H1 (cell line): ENCODE data around the gene CRTC1. TPM values are rescaled to one million over a fixed set of nuclear protein-coding genes. Genes with fewer than 3 reads are reported as not detected.

Experiments
- CTCF ChIA-PET: fragments of 300-600 bp; sonication (Branson Sonifier 250); formaldehyde crosslinking; loops from one replicate; lab custom pipeline; 2021; ENCODE audit not compliant: partially characterized antibody; lab: Charles Lee
- POLR2A ChIA-PET: fragments of 300-600 bp; sonication (Branson Sonifier 250); formaldehyde crosslinking; loops from one replicate; lab custom pipeline; 2021; ENCODE audit warnings: inconsistent platforms; ENCODE audit not compliant: partially characterized antibody; lab: Charles Lee
- DNase-seq, 2 experiments: peaks; one replicate each; pipeline versions ENCODE4 v3.0.0 to v3.0.0-alpha.2; 2010 to 2022; ENCODE audit warnings: low spot score in 2 of 2, low read depth in 1 of 2, mixed read lengths in 1 of 2
- FAIRE-seq: peaks from 2 replicates; lab custom pipeline; 2011; peaks lifted over from hg19 to GRCh38; lab: Jason Lieb, UNC
- H2AFZ ChIP-seq: 2 replicates; pipeline ENCODE4 v1.8.1; 2012; ENCODE audit warnings: low read length, inconsistent platforms
- H2AK5ac ChIP-seq: 2 replicates; pipeline ENCODE4 v1.6.1; 2013; ENCODE audit warnings: low read depth, low read length
- H2BK120ac ChIP-seq: replicated peaks from 2 replicates; pipeline ENCODE3; 2013; ENCODE audit warnings: low read depth, low read length, inconsistent platforms
- H2BK12ac ChIP-seq: 2 replicates; pipeline ENCODE4 v1.6.1; 2013; ENCODE audit warnings: low read depth, low read length
- H2BK15ac ChIP-seq: 2 replicates; pipeline ENCODE4 v1.6.1; 2013; ENCODE audit warnings: low read length
- H2BK20ac ChIP-seq: 2 replicates; pipeline ENCODE4 v1.6.1; 2013; ENCODE audit warnings: low read length
- H2BK5ac ChIP-seq: 2 replicates; pipeline ENCODE4 v1.6.1; 2013; ENCODE audit warnings: low read depth, low read length
- H3K14ac ChIP-seq: 2 replicates; pipeline ENCODE4 v1.6.1; 2013; ENCODE audit warnings: inconsistent platforms; ENCODE audit not compliant: insufficient read length
- H3K18ac ChIP-seq: 2 replicates; pipeline ENCODE4 v1.6.1; 2013; ENCODE audit warnings: low read length; ENCODE audit errors: extremely low read depth
- H3K23ac ChIP-seq: 2 replicates; pipeline ENCODE4 v1.6.1; 2013; ENCODE audit warnings: inconsistent platforms; ENCODE audit not compliant: insufficient read length
- H3K23me2 ChIP-seq: 2 replicates; pipeline ENCODE4 v1.6.1; 2013; ENCODE audit warnings: low read depth, low read length
- H3K27ac ChIP-seq: 2 replicates; pipeline ENCODE4 v1.6.1; 2011; ENCODE audit warnings: low read depth, low read length, inconsistent platforms
- H3K27me3 ChIP-seq, 4 experiments: replicated peaks in 1 of 4; 1 replicate in 1 of 4; 2 replicates in 3 of 4; pipeline versions ENCODE4 v1.6.1 to v1.8.1; 2011 to 2013; ENCODE audit warnings: low read length in 3 of 4, mild to moderate bottlenecking in 3 of 4, inconsistent platforms in 2 of 4, mixed read lengths in 2 of 4, moderate library complexity in 1 of 4; ENCODE audit not compliant: control insufficient read depth in 3 of 4, insufficient read depth in 3 of 4; ENCODE audit errors: extremely low read depth in 1 of 4
- H3K36me3 ChIP-seq, 4 experiments: 2 replicates each; pipeline versions ENCODE4 v1.6.1 to v1.8.1; 2011 to 2013; ENCODE audit warnings: mild to moderate bottlenecking in 4 of 4, low read length in 3 of 4, moderate library complexity in 2 of 4, control low read depth in 1 of 4, inconsistent platforms in 1 of 4; ENCODE audit not compliant: insufficient read depth in 4 of 4, control insufficient read depth in 2 of 4
- H3K4ac ChIP-seq: replicated peaks from 2 replicates; pipeline ENCODE3; 2013; ENCODE audit warnings: low read length, low read depth, mixed read lengths, inconsistent platforms; ENCODE audit not compliant: insufficient read length
- H3K4me1 ChIP-seq, 4 experiments: replicated peaks in 1 of 4; 1 replicate in 1 of 4; 2 replicates in 3 of 4; pipeline versions ENCODE4 v1.6.1 to v1.8.1; 2011 to 2013; ENCODE audit warnings: low read length in 3 of 4, inconsistent platforms in 2 of 4, mixed read lengths in 1 of 4; ENCODE audit not compliant: insufficient read depth in 4 of 4, control insufficient read depth in 3 of 4
- H3K4me2 ChIP-seq, 2 experiments: 2 replicates each; pipeline versions ENCODE4 v1.6.1 to v1.8.1; 2011 to 2013; ENCODE audit warnings: low read depth in 2 of 2, low read length in 2 of 2, control low read depth in 1 of 2, inconsistent platforms in 1 of 2, mild to moderate bottlenecking in 1 of 2; ENCODE audit not compliant: insufficient read depth in 1 of 2
- H3K4me3 ChIP-seq, 4 experiments: fragments of 200-600, 300-600 bp in 1 of 4; sonication (generic), shearing (Covaris generic), sonication (Bioruptor Twin) in 1 of 4; 2 replicates each; pipeline versions ENCODE4 v1.5.1 to v1.8.1; 2011 to 2016; ENCODE audit warnings: low read length in 4 of 4, low read depth in 3 of 4, control low read depth in 2 of 4, inconsistent platforms in 2 of 4, mild to moderate bottlenecking in 2 of 4, mixed read lengths in 1 of 4, moderate library complexity in 1 of 4; ENCODE audit not compliant: insufficient read depth in 2 of 4; ENCODE audit errors: extremely low read depth in 1 of 4
- H3K56ac ChIP-seq: replicated peaks from 2 replicates; pipeline ENCODE3; 2013; ENCODE audit warnings: low read depth, mild to moderate bottlenecking, mixed read lengths, low read length, inconsistent platforms; ENCODE audit not compliant: insufficient read length
- H3K79me1 ChIP-seq: 2 replicates; pipeline ENCODE4 v1.6.1; 2013; ENCODE audit warnings: low read depth, low read length, control low read depth
- H3K79me2 ChIP-seq, 2 experiments: 2 replicates each; pipeline versions ENCODE4 v1.6.1 to v1.8.1; 2012 to 2013; ENCODE audit warnings: low read length in 2 of 2, mild to moderate bottlenecking in 2 of 2, inconsistent platforms in 1 of 2; ENCODE audit not compliant: insufficient read depth in 2 of 2, control insufficient read depth in 1 of 2
- H3K9ac ChIP-seq, 4 experiments: replicated peaks in 1 of 4; 1 replicate in 1 of 4; 2 replicates in 3 of 4; pipeline versions ENCODE4 v1.6.1 to v1.8.1; 2011 to 2013; ENCODE audit warnings: low read depth in 3 of 4, low read length in 3 of 4, control low read depth in 2 of 4, mild to moderate bottlenecking in 2 of 4, moderate library complexity in 2 of 4, inconsistent platforms in 1 of 4; ENCODE audit errors: extremely low read depth in 1 of 4
- H3K9me3 ChIP-seq, 2 experiments: 2 replicates each; pipeline versions ENCODE4 v1.6.1 to v1.8.1; 2012 to 2013; ENCODE audit warnings: mild to moderate bottlenecking in 2 of 2, moderate library complexity in 2 of 2, control low read depth in 1 of 2, inconsistent platforms in 1 of 2, low read depth in 1 of 2, low read length in 1 of 2, mixed read lengths in 1 of 2; ENCODE audit not compliant: insufficient read depth in 2 of 2
- H4K20me1 ChIP-seq, 2 experiments: replicated peaks in 1 of 2; 2 replicates each; pipeline versions ENCODE3 to v1.8.1; 2011 to 2013; ENCODE audit warnings: inconsistent platforms in 2 of 2, low read length in 2 of 2, mild to moderate bottlenecking in 1 of 2; ENCODE audit not compliant: insufficient read depth in 2 of 2, control insufficient read depth in 1 of 2
- H4K5ac ChIP-seq: 2 replicates; pipeline ENCODE4 v1.6.1; 2013; ENCODE audit warnings: low read length, low read depth, mixed read lengths, inconsistent platforms; ENCODE audit not compliant: insufficient read length
- H4K8ac ChIP-seq: 2 replicates; pipeline ENCODE4 v1.8.0; 2013; ENCODE audit warnings: mild to moderate bottlenecking, moderate library complexity, low read length, inconsistent platforms; ENCODE audit not compliant: insufficient read depth; ENCODE audit errors: extremely low read depth
- H4K91ac ChIP-seq: replicated peaks from 2 replicates; pipeline ENCODE3; 2013; ENCODE audit warnings: low read length, mixed read lengths, inconsistent platforms; ENCODE audit not compliant: insufficient read length
- JUN ChIP-seq: IDR thresholded peaks from 2 replicates; pipeline ENCODE4 v1.6.1; 2011; ENCODE audit warnings: low read depth, mild to moderate bottlenecking, improper control_type of control experiment, low read length
- POU5F1 ChIP-seq: IDR thresholded peaks from 2 replicates; pipeline ENCODE4 v1.6.1; 2011; ENCODE audit warnings: low read depth, mild to moderate bottlenecking, low read length, moderate library complexity
- RAD21 ChIP-seq, 2 experiments: IDR thresholded peaks in 1 of 2; conservative IDR thresholded peaks in 1 of 2; 2 replicates each; pipeline ENCODE4 v1.6.1; 2011; ENCODE audit warnings: low read depth in 2 of 2, low read length in 2 of 2, improper control_type of control experiment in 1 of 2, inconsistent platforms in 1 of 2, mild to moderate bottlenecking in 1 of 2, moderate library complexity in 1 of 2
- RXRA ChIP-seq: IDR thresholded peaks from 2 replicates; pipeline ENCODE4 v1.6.1; 2011; ENCODE audit warnings: low read depth, mild to moderate bottlenecking, low read length, moderate library complexity; ENCODE audit not compliant: insufficient read depth
- WGBS, 2 experiments: shearing (Covaris generic) in 1 of 2; methylation state at CpG; one replicate each; pipeline versions ENCODE4 v1.1.6 to v1.1.7; 2013 to 2015; ENCODE audit warnings: low lambda C conversion rate in 2 of 2, mixed read lengths in 2 of 2, inconsistent platforms in 1 of 2, low coverage in 1 of 2, missing lambda C conversion rate in 1 of 2; ENCODE audit not compliant: insufficient replicate concordance in 2 of 2, insufficient coverage in 1 of 2, insufficient read length in 1 of 2; ENCODE audit errors: extremely low coverage in 1 of 2, missing lambda C conversion rate in 1 of 2; 5-methylcytosine and 5-hydroxymethylcytosine counted together
- polyA plus RNA-seq, 7 experiments: library from polyadenylated mRNA; depleted of rRNA in 3 of 7; stranded (reverse) in 5 of 7; unstranded in 2 of 7; fragments of >200 nt in 5 of 7; fragments of 200-250 nt in 2 of 7; gene quantifications; 1 replicate in 5 of 7; 2 replicates in 1 of 7; 4 replicates in 1 of 7; pipeline versions ENCODE4 v1.2.1 to v1.2.3, GENCODE V29; 2011 to 2013; ENCODE audit warnings: missing spikeins in 2 of 7, mixed read lengths in 2 of 7
- total RNA-seq: library from RNA; stranded (reverse); fragmentation: NEBNext Ultra II Directional; extraction: Animal tissue kit (Norgen Biotek cat#: 25700); gene quantifications from 2 replicates; pipeline ENCODE4 v1.2.1, GENCODE V29; 2021
- TF ChIP-seq, protein P1 (sequence below): IDR thresholded peaks from 2 replicates; pipeline ENCODE4 v1.6.1; 2012; ENCODE audit warnings: inconsistent platforms
- TF ChIP-seq, protein P2 (sequence below): IDR thresholded peaks from 2 replicates; pipeline ENCODE4 v1.6.1; 2012; ENCODE audit warnings: low read length, inconsistent platforms

The CRTC1 gene
- total and polyA plus RNA-seq, 2 of the 8 experiments (the other 6 are each of a cell fraction or from before 2014, with no cell fraction given): 2.9 to 8.5 TPM

DNA sequence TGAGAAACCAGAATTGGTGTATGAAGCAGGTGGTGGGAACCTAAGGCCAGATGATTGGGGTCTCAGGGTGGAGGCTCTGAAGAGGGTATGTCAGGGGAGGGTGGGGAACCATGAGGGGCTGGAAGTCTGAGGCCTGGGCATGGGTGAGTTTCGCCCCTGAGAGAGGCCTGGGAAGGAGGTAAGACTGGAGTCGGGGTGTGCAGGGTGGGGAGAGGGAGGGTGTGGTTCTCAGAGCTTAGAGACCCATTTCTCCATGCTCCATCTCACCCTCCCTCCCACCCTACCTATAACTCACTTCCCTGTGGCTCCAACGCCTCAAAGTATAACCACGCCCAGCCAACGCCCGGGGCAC, 47.7 kb upstream of the CRTC1 start:
- H3K4me3 ChIP-seq: peak overlapping the region in 2 of 4 experiments; percentile 7 to 40; a peak in 2 of 8 replicates
- peaks cover 8% of the 10 kb centered on the region; the same call in 1 of the 2 replicates for H3K23me2 ChIP-seq
- H3K56ac ChIP-seq: no peak overlapping the region
- H3K4me2 ChIP-seq: peak overlapping the region; percentile 52 to 57
- ChIA-PET CTCF (interaction anchor here (0.6 to 1.3 kb wide), 7 partner anchors 10 to 116 kb away, joined by 3 to 6 read pairs (median 3); no protein-coding TSS in a partner anchor), POLR2A (interaction anchor here (1.0 to 2.3 kb wide), 4 partner anchors 12 to 41 kb away, joined by 3 to 9 read pairs (median 3); no protein-coding TSS in a partner anchor)
- H2AK5ac ChIP-seq: no peak overlapping the region
- peak overlapping the region; percentile 69 for H3K4ac ChIP-seq
- H3K79me1 ChIP-seq: peaks cover 7% of the 10 kb centered on the region
- H3K36me3 ChIP-seq: no peaks in the 10 kb centered on the region
- no peak for DNase-seq
- H4K91ac ChIP-seq: peak overlapping the region; percentile 73
- H3K27me3 ChIP-seq: peaks cover 0 to 11% (median 5%) of the 10 kb centered on the region in 4 experiments; a peak in 4 of 7 replicates
- WGBS, 2 experiments: 11% methylated on average over 3 of the region's 6 CpGs; no CpG with 5 or more reads in 1 of the 2 experiments
- H3K14ac ChIP-seq: no peak overlapping the region
- peaks cover 4 to 9% (median 4%) of the 10 kb centered on the region in 4 experiments; a peak in 5 of 7 replicates for H3K4me1 ChIP-seq
- no peak overlapping the region for H3K23ac ChIP-seq
- no peak overlapping the region for H2BK12ac ChIP-seq
- H4K5ac ChIP-seq: peak overlapping the region; percentile 19
- no peak overlapping the region for H2AFZ ChIP-seq
- no peak overlapping the region for H3K18ac ChIP-seq
- TF ChIP-seq RXRA: no peak
- TF ChIP-seq, protein P1, sequence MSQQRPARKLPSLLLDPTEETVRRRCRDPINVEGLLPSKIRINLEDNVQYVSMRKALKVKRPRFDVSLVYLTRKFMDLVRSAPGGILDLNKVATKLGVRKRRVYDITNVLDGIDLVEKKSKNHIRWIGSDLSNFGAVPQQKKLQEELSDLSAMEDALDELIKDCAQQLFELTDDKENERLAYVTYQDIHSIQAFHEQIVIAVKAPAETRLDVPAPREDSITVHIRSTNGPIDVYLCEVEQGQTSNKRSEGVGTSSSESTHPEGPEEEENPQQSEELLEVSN: peak; percentile 27; the same call in 1 of the 2 replicates
- no peak for TF ChIP-seq JUN
- no peak for TF ChIP-seq POU5F1
- TF ChIP-seq, protein P2, sequence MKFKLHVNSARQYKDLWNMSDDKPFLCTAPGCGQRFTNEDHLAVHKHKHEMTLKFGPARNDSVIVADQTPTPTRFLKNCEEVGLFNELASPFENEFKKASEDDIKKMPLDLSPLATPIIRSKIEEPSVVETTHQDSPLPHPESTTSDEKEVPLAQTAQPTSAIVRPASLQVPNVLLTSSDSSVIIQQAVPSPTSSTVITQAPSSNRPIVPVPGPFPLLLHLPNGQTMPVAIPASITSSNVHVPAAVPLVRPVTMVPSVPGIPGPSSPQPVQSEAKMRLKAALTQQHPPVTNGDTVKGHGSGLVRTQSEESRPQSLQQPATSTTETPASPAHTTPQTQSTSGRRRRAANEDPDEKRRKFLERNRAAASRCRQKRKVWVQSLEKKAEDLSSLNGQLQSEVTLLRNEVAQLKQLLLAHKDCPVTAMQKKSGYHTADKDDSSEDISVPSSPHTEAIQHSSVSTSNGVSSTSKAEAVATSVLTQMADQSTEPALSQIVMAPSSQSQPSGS: no peak
- no peak for TF ChIP-seq RAD21 (IDR thresholded peaks at IDR 0.05 in 1 of 2, conservative IDR thresholded peaks at IDR 0.05 in 1 of 2; ENCODE audit: low read depth in 2 of 2, low read length in 2 of 2)
- no peak overlapping the region for H4K8ac ChIP-seq
- no peak overlapping the region for H3K9ac ChIP-seq
- H2BK5ac ChIP-seq: no peak overlapping the region; the same call in 1 of the 2 replicates
- H4K20me1 ChIP-seq: peaks cover 0 to 6% of the 10 kb centered on the region in 2 experiments
- no peak overlapping the region for H3K27ac ChIP-seq
- FAIRE-seq: no peak
- H2BK15ac ChIP-seq: no peak overlapping the region
- H2BK20ac ChIP-seq: 0 out of 2 replicates have a peak overlapping the region, but pooled peaks have one; percentile 18
- peaks cover 4% of the 10 kb centered on the region in 2 experiments for H3K79me2 ChIP-seq
- no peak overlapping the region for H2BK120ac ChIP-seq
- no peaks in the 10 kb centered on the region for H3K9me3 ChIP-seq
